IMR-90 (cell line): ENCODE data around the gene RGS3. TPM values are rescaled to one million over a fixed set of nuclear protein-coding genes. Genes with fewer than 3 reads are reported as not detected.

Source experiments
- ATAC-seq: fragments of 200-7000 bp; cut with Tn5 transposase; 2 replicates; pipeline ENCODE4 v1.9.1; 2020; ENCODE audit warnings: low read depth, mild to moderate bottlenecking, moderate library complexity
- BruUV-seq: library from RNA; stranded (reverse); fragments of 400-500 nt; replicated peaks from 2 replicates; lab custom pipeline; 2021; lab: Mats Ljungman, UMichigan
- CTCF ChIA-PET: fragments of 300-600 bp; formaldehyde crosslinking; extraction: SDS; loops from one replicate; lab custom pipeline; 2021; ENCODE audit warnings: antibody characterized with exemption; lab: Yijun Ruan, JAX
- POLR2A ChIA-PET: fragments of 300-600 bp; sonication (Branson Sonifier 250); formaldehyde crosslinking; loops from one replicate; lab custom pipeline; 2022; ENCODE audit warnings: antibody characterized with exemption; ENCODE audit not compliant: unreplicated experiment; lab: Charles Lee
- DNase-seq: peaks from one replicate; pipeline ENCODE4 v3.0.0; 2013
- H2AFZ ChIP-seq: replicated peaks from 2 replicates; pipeline ENCODE3; 2013; ENCODE audit warnings: low read length, mild to moderate bottlenecking; ENCODE audit not compliant: poor library complexity
- H2AK5ac ChIP-seq: 2 replicates; pipeline ENCODE4 v1.6.1; 2013; ENCODE audit warnings: low read depth, low read length, inconsistent platforms
- H2AK9ac ChIP-seq: replicated peaks from 2 replicates; pipeline ENCODE3; 2013; ENCODE audit warnings: mild to moderate bottlenecking, low read depth, low read length, moderate library complexity; ENCODE audit not compliant: poor library complexity
- H2BK120ac ChIP-seq: 2 replicates; pipeline ENCODE4 v1.6.1; 2013; ENCODE audit warnings: low read depth, low read length, inconsistent platforms
- H2BK15ac ChIP-seq: 3 replicates; pipeline ENCODE4 v1.6.1; 2013; ENCODE audit warnings: low read depth, low read length, inconsistent platforms
- H2BK20ac ChIP-seq: 2 replicates; pipeline ENCODE4 v1.6.1; 2013; ENCODE audit warnings: low read depth, mild to moderate bottlenecking, inconsistent platforms, low read length, moderate library complexity
- H2BK5ac ChIP-seq: 2 replicates; pipeline ENCODE4 v1.6.1; 2013; ENCODE audit warnings: mild to moderate bottlenecking, low read depth, low read length, inconsistent platforms; ENCODE audit not compliant: poor library complexity, severe bottlenecking
- H3K14ac ChIP-seq: replicated peaks from 2 replicates; pipeline ENCODE4 v1.6.1; 2013; ENCODE audit warnings: low read depth, low read length, inconsistent platforms
- H3K18ac ChIP-seq: 2 replicates; pipeline ENCODE4 v1.6.1; 2013; ENCODE audit warnings: low read depth, low read length, control low read depth
- H3K23ac ChIP-seq: 2 replicates; pipeline ENCODE4 v1.6.1; 2013; ENCODE audit warnings: low read depth, low read length, inconsistent platforms
- H3K27ac ChIP-seq: 2 replicates; pipeline ENCODE4 v1.5.1; 2013; ENCODE audit warnings: mild to moderate bottlenecking, control low read depth, low read length; ENCODE audit not compliant: insufficient read depth
- H3K27me3 ChIP-seq: 2 replicates; pipeline ENCODE4 v1.6.1; 2013; ENCODE audit warnings: low read length; ENCODE audit not compliant: control insufficient read depth, insufficient read depth
- H3K36me3 ChIP-seq: 2 replicates; pipeline ENCODE4 v1.6.1; 2013; ENCODE audit warnings: low read length, mixed read lengths; ENCODE audit not compliant: control insufficient read depth, insufficient read depth
- H3K4ac ChIP-seq: 2 replicates; pipeline ENCODE4 v1.6.1; 2013; ENCODE audit warnings: low read depth, low read length, inconsistent platforms
- H3K4me1 ChIP-seq: 2 replicates; pipeline ENCODE4 v1.6.1; 2013; ENCODE audit warnings: low read length, mixed read lengths; ENCODE audit not compliant: control insufficient read depth, insufficient read depth
- H3K4me2 ChIP-seq: 2 replicates; pipeline ENCODE4 v1.6.1; 2013; ENCODE audit warnings: low read depth, mild to moderate bottlenecking, control low read depth, low read length, moderate library complexity
- H3K4me3 ChIP-seq: 2 replicates; pipeline ENCODE4 v1.5.1; 2013; ENCODE audit warnings: low read depth, mild to moderate bottlenecking, control low read depth, low read length, moderate library complexity; ENCODE audit not compliant: insufficient read depth
- H3K56ac ChIP-seq: 2 replicates; pipeline ENCODE4 v1.6.1; 2013; ENCODE audit warnings: low read length, inconsistent platforms; ENCODE audit not compliant: insufficient read depth; ENCODE audit errors: extremely low read depth
- H3K79me1 ChIP-seq, 2 experiments: 2 replicates each; pipeline ENCODE4 v1.6.1; 2013; ENCODE audit warnings: low read length in 2 of 2, inconsistent platforms in 1 of 2, low read depth in 1 of 2
- H3K9ac ChIP-seq: 2 replicates; pipeline ENCODE4 v1.6.1; 2013; ENCODE audit warnings: low read depth, low read length, control low read depth
- H3K9me1 ChIP-seq: 2 replicates; pipeline ENCODE4 v1.6.1; 2013; ENCODE audit warnings: low read length, inconsistent platforms; ENCODE audit not compliant: insufficient read depth
- H3K9me3 ChIP-seq: 2 replicates; pipeline ENCODE4 v1.6.1; 2013; ENCODE audit warnings: low read length; ENCODE audit not compliant: control insufficient read depth, insufficient read depth
- H4K20me1 ChIP-seq: 2 replicates; pipeline ENCODE4 v1.6.1; 2013; ENCODE audit warnings: low read length, inconsistent platforms; ENCODE audit not compliant: insufficient read depth
- H4K5ac ChIP-seq: 2 replicates; pipeline ENCODE4 v1.6.1; 2013; ENCODE audit warnings: mild to moderate bottlenecking, low read depth, low read length, control low read depth
- H4K8ac ChIP-seq, 2 experiments: 2 replicates each; pipeline ENCODE4 v1.6.1; 2013; ENCODE audit warnings: low read depth in 2 of 2, low read length in 2 of 2, control low read depth in 1 of 2, inconsistent platforms in 1 of 2
- H4K91ac ChIP-seq: 2 replicates; pipeline ENCODE4 v1.6.1; 2013; ENCODE audit warnings: low read depth, low read length, inconsistent platforms; ENCODE audit not compliant: insufficient read depth
- BHLHE40 ChIP-seq: fragments of 150-350 bp; IDR thresholded peaks from 2 replicates; pipeline ENCODE4 v1.6.1; 2016; ENCODE audit warnings: mild to moderate bottlenecking, low read depth, low read length
- CEBPB ChIP-seq: IDR thresholded peaks from 2 replicates; pipeline ENCODE4 v1.6.1; 2012; ENCODE audit warnings: low read depth, low read length, improper control_type of control experiment
- CHD1 ChIP-seq: IDR thresholded peaks from 2 replicates; pipeline ENCODE4 v1.6.1; 2012; ENCODE audit warnings: low read depth, low read length, improper control_type of control experiment
- FOS ChIP-seq: fragments of 150-350 bp; IDR thresholded peaks from 2 replicates; pipeline ENCODE4 v1.6.1; 2016; ENCODE audit warnings: low read depth, low read length
- MAFK ChIP-seq: IDR thresholded peaks from 2 replicates; pipeline ENCODE4 v1.6.1; 2012; ENCODE audit warnings: low read depth, low read length, improper control_type of control experiment
- MAZ ChIP-seq: IDR thresholded peaks from 2 replicates; pipeline ENCODE4 v1.6.1; 2012; ENCODE audit warnings: low read depth, mild to moderate bottlenecking, low read length, improper control_type of control experiment, moderate library complexity, borderline replicate concordance
- MXI1 ChIP-seq: IDR thresholded peaks from 2 replicates; pipeline ENCODE4 v1.6.1; 2012; ENCODE audit warnings: low read depth, mild to moderate bottlenecking, low read length, moderate library complexity, borderline replicate concordance
- NFE2L2 ChIP-seq: fragments of 150-350 bp; IDR thresholded peaks from 2 replicates; pipeline ENCODE4 v1.6.1; 2016; ENCODE audit warnings: low read depth, mild to moderate bottlenecking, low read length
- POLR2A ChIP-seq: IDR thresholded peaks from 2 replicates; pipeline ENCODE4 v1.6.1; 2012; ENCODE audit warnings: mild to moderate bottlenecking, low read depth, low read length
- RAD21 ChIP-seq: IDR thresholded peaks from 2 replicates; pipeline ENCODE4 v1.6.1; 2012; ENCODE audit warnings: low read length, improper control_type of control experiment
- RFX5 ChIP-seq: IDR thresholded peaks from 2 replicates; pipeline ENCODE4 v1.8.0; 2012; ENCODE audit warnings: low read depth, mild to moderate bottlenecking, low read length, moderate library complexity
- SMC3 ChIP-seq: fragments of 150-350 bp; IDR thresholded peaks from 2 replicates; pipeline ENCODE4 v1.6.1; 2016; ENCODE audit warnings: low read depth, mild to moderate bottlenecking, antibody characterized with exemption, low read length, moderate library complexity
- dilution Hi-C: fragments of 300-500 bp; cut with HindIII; formaldehyde crosslinking; loops from one replicate; pipeline ENCODE4 v1.14.3; 2018; ENCODE audit warnings: low sequenced_read_pairs; ENCODE audit not compliant: unreplicated experiment
- in situ Hi-C: fragments of 300-500 bp; cut with MboI; formaldehyde crosslinking; loops from 3 replicates; pipeline ENCODE4 v1.14.3; 2019; ENCODE audit warnings: low sequenced_read_pairs, inconsistent platforms, mixed read lengths
- intact Hi-C: fragments of 100-400 bp; cut with micrococcal nuclease; formaldehyde crosslinking; loops from 2 replicates; pipeline ENCODE4 v1.10.0; 2022
- polyA plus RNA-seq, 3 experiments: library from polyadenylated mRNA; depleted of rRNA; stranded (reverse); fragments of >200 nt; gene quantifications; 2 replicates each; pipeline ENCODE4 v1.2.3, GENCODE V29; 2012; ENCODE audit warnings: low replicate concordance in 1 of 3
- total RNA-seq: library from RNA; depleted of rRNA; stranded (reverse); fragments of >200 nt; gene quantifications from 2 replicates; pipeline ENCODE4 v1.2.3, GENCODE V29; 2012
- TF ChIP-seq, protein P1 (sequence below): fragments of 150-350 bp; IDR thresholded peaks from 2 replicates; pipeline ENCODE4 v1.6.1; 2017; ENCODE audit warnings: mild to moderate bottlenecking, antibody characterized with exemption, low read length, low read depth
- TF ChIP-seq, protein P2 (sequence below): fragments of 150-350 bp; IDR thresholded peaks from 2 replicates; pipeline ENCODE4 v1.6.1; 2016; ENCODE audit warnings: low read depth, mild to moderate bottlenecking, low read length, moderate library complexity, borderline replicate concordance
- TF ChIP-seq, protein P3 (sequence below): conservative IDR thresholded peaks from 2 replicates; pipeline ENCODE4 v1.5.1; 2012; ENCODE audit warnings: mild to moderate bottlenecking, low read depth, low read length, improper control_type of control experiment

RGS3 gene
- total and polyA plus RNA-seq, 2 of the 4 experiments (the other 2 are of a cell fraction): 51.8 to 65.6 TPM

DNA sequence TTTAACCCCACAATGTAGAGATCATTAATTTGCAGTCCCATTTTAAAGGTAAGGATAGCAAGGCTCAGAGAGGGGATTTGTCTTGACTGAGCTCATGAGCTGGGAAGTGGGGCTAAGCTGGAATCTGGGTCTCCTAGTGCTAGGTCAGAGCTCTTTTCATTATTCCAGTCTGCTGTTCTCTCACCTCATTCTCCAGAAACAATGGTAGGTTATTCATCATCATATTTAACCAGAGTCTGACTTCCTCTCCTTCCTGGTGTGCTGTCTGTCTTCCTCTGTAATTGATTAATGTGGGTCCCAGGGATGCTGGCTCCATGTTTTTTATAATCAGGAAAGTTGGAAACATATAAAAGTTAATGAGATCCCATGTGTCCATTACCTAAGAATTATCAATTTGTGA, 32.3 kb upstream of the RGS3 start:
- dilution Hi-C loops: no loop called here
- Histone ChIP-seq H4K8ac (no peak overlapping the region), H3K9me3 (no peaks in the 10 kb centered on the region), H3K4ac (no peak overlapping the region), H4K91ac (no peak overlapping the region), H3K4me3 (no peak overlapping the region), H3K56ac (no peak overlapping the region), H2AK5ac (no peak overlapping the region), H3K27me3 (peaks cover 29% of the 10 kb centered on the region), H3K9me1 (no peaks in the 10 kb centered on the region), H4K20me1 (no peaks in the 10 kb centered on the region), H3K9ac (no peak overlapping the region), H4K5ac (no peak overlapping the region), H3K36me3 (no peaks in the 10 kb centered on the region), H3K27ac (no peak overlapping the region), H3K18ac (no peak overlapping the region), H2BK120ac (no peak overlapping the region), H2AK9ac (no peak overlapping the region), H2AFZ (no peak overlapping the region), H3K23ac (no peak overlapping the region), H2BK20ac (no peak overlapping the region), H3K4me1 (no peaks in the 10 kb centered on the region), H2BK15ac (no peak overlapping the region), H3K79me1 (no peaks in the 10 kb centered on the region), H2BK5ac (no peak overlapping the region), H3K14ac (no peak overlapping the region), H3K4me2 (no peak overlapping the region)
- TF ChIP-seq MXI1 (no peak), FOS (no peak), MAZ (no peak), POLR2A (no peak), CHD1 (no peak), BHLHE40 (no peak), SMC3 (no peak), CEBPB (no peak), RFX5 (no peak), MAFK (no peak), NFE2L2 (no peak), RAD21 (no peak)
- TF ChIP-seq, protein P1, sequence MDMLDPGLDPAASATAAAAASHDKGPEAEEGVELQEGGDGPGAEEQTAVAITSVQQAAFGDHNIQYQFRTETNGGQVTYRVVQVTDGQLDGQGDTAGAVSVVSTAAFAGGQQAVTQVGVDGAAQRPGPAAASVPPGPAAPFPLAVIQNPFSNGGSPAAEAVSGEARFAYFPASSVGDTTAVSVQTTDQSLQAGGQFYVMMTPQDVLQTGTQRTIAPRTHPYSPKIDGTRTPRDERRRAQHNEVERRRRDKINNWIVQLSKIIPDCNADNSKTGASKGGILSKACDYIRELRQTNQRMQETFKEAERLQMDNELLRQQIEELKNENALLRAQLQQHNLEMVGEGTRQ: no peak
- TF ChIP-seq, protein P2, sequence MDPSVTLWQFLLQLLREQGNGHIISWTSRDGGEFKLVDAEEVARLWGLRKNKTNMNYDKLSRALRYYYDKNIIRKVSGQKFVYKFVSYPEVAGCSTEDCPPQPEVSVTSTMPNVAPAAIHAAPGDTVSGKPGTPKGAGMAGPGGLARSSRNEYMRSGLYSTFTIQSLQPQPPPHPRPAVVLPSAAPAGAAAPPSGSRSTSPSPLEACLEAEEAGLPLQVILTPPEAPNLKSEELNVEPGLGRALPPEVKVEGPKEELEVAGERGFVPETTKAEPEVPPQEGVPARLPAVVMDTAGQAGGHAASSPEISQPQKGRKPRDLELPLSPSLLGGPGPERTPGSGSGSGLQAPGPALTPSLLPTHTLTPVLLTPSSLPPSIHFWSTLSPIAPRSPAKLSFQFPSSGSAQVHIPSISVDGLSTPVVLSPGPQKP: no peak
- TF ChIP-seq, protein P3, sequence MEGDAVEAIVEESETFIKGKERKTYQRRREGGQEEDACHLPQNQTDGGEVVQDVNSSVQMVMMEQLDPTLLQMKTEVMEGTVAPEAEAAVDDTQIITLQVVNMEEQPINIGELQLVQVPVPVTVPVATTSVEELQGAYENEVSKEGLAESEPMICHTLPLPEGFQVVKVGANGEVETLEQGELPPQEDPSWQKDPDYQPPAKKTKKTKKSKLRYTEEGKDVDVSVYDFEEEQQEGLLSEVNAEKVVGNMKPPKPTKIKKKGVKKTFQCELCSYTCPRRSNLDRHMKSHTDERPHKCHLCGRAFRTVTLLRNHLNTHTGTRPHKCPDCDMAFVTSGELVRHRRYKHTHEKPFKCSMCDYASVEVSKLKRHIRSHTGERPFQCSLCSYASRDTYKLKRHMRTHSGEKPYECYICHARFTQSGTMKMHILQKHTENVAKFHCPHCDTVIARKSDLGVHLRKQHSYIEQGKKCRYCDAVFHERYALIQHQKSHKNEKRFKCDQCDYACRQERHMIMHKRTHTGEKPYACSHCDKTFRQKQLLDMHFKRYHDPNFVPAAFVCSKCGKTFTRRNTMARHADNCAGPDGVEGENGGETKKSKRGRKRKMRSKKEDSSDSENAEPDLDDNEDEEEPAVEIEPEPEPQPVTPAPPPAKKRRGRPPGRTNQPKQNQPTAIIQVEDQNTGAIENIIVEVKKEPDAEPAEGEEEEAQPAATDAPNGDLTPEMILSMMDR: no peak
- no peak for ATAC-seq
- POLR2A ChIA-PET: no interaction called here
- intact Hi-C loops: no loop called here
- CTCF ChIA-PET: no interaction called here
- in situ Hi-C loops: no loop called here
- DNase-seq: no peak
- BruUV-seq: no TSS peak
